IMR-90 (cell line): ENCODE results near the gene TRIO. TPM values are rescaled to one million over a fixed set of nuclear protein-coding genes. Genes with fewer than 3 reads are reported as not detected.

Source experiments
- ATAC-seq: fragments of 200-7000 bp; cut with Tn5 transposase; 2 replicates; pipeline ENCODE4 v1.9.1; 2020; ENCODE audit warnings: low read depth, mild to moderate bottlenecking, moderate library complexity
- BruUV-seq: library from RNA; stranded (reverse); fragments of 400-500 nt; replicated peaks from 2 replicates; lab custom pipeline; 2021; lab: Mats Ljungman, UMichigan
- CTCF ChIA-PET: fragments of 300-600 bp; formaldehyde crosslinking; extraction: SDS; loops from one replicate; lab custom pipeline; 2021; ENCODE audit warnings: antibody characterized with exemption; lab: Yijun Ruan, JAX
- POLR2A ChIA-PET: fragments of 300-600 bp; sonication (Branson Sonifier 250); formaldehyde crosslinking; loops from one replicate; lab custom pipeline; 2022; ENCODE audit warnings: antibody characterized with exemption; ENCODE audit not compliant: unreplicated experiment; lab: Charles Lee
- DNase-seq: peaks from one replicate; pipeline ENCODE4 v3.0.0; 2013
- H2AFZ ChIP-seq: replicated peaks from 2 replicates; pipeline ENCODE3; 2013; ENCODE audit warnings: low read length, mild to moderate bottlenecking; ENCODE audit not compliant: poor library complexity
- H2AK5ac ChIP-seq: 2 replicates; pipeline ENCODE4 v1.6.1; 2013; ENCODE audit warnings: low read depth, low read length, inconsistent platforms
- H2AK9ac ChIP-seq: replicated peaks from 2 replicates; pipeline ENCODE3; 2013; ENCODE audit warnings: mild to moderate bottlenecking, low read depth, low read length, moderate library complexity; ENCODE audit not compliant: poor library complexity
- H2BK120ac ChIP-seq: 2 replicates; pipeline ENCODE4 v1.6.1; 2013; ENCODE audit warnings: low read depth, low read length, inconsistent platforms
- H2BK15ac ChIP-seq: 3 replicates; pipeline ENCODE4 v1.6.1; 2013; ENCODE audit warnings: low read depth, low read length, inconsistent platforms
- H2BK20ac ChIP-seq: 2 replicates; pipeline ENCODE4 v1.6.1; 2013; ENCODE audit warnings: low read depth, mild to moderate bottlenecking, inconsistent platforms, low read length, moderate library complexity
- H2BK5ac ChIP-seq: 2 replicates; pipeline ENCODE4 v1.6.1; 2013; ENCODE audit warnings: mild to moderate bottlenecking, low read depth, low read length, inconsistent platforms; ENCODE audit not compliant: poor library complexity, severe bottlenecking
- H3K14ac ChIP-seq: replicated peaks from 2 replicates; pipeline ENCODE4 v1.6.1; 2013; ENCODE audit warnings: low read depth, low read length, inconsistent platforms
- H3K18ac ChIP-seq: 2 replicates; pipeline ENCODE4 v1.6.1; 2013; ENCODE audit warnings: low read depth, low read length, control low read depth
- H3K23ac ChIP-seq: 2 replicates; pipeline ENCODE4 v1.6.1; 2013; ENCODE audit warnings: low read depth, low read length, inconsistent platforms
- H3K27ac ChIP-seq: 2 replicates; pipeline ENCODE4 v1.5.1; 2013; ENCODE audit warnings: mild to moderate bottlenecking, control low read depth, low read length; ENCODE audit not compliant: insufficient read depth
- H3K27me3 ChIP-seq: 2 replicates; pipeline ENCODE4 v1.6.1; 2013; ENCODE audit warnings: low read length; ENCODE audit not compliant: control insufficient read depth, insufficient read depth
- H3K36me3 ChIP-seq: 2 replicates; pipeline ENCODE4 v1.6.1; 2013; ENCODE audit warnings: low read length, mixed read lengths; ENCODE audit not compliant: control insufficient read depth, insufficient read depth
- H3K4ac ChIP-seq: 2 replicates; pipeline ENCODE4 v1.6.1; 2013; ENCODE audit warnings: low read depth, low read length, inconsistent platforms
- H3K4me1 ChIP-seq: 2 replicates; pipeline ENCODE4 v1.6.1; 2013; ENCODE audit warnings: low read length, mixed read lengths; ENCODE audit not compliant: control insufficient read depth, insufficient read depth
- H3K4me2 ChIP-seq: 2 replicates; pipeline ENCODE4 v1.6.1; 2013; ENCODE audit warnings: low read depth, mild to moderate bottlenecking, control low read depth, low read length, moderate library complexity
- H3K4me3 ChIP-seq: 2 replicates; pipeline ENCODE4 v1.5.1; 2013; ENCODE audit warnings: low read depth, mild to moderate bottlenecking, control low read depth, low read length, moderate library complexity; ENCODE audit not compliant: insufficient read depth
- H3K56ac ChIP-seq: 2 replicates; pipeline ENCODE4 v1.6.1; 2013; ENCODE audit warnings: low read length, inconsistent platforms; ENCODE audit not compliant: insufficient read depth; ENCODE audit errors: extremely low read depth
- H3K79me1 ChIP-seq, 2 experiments: 2 replicates each; pipeline ENCODE4 v1.6.1; 2013; ENCODE audit warnings: low read length in 2 of 2, inconsistent platforms in 1 of 2, low read depth in 1 of 2
- H3K9ac ChIP-seq: 2 replicates; pipeline ENCODE4 v1.6.1; 2013; ENCODE audit warnings: low read depth, low read length, control low read depth
- H3K9me1 ChIP-seq: 2 replicates; pipeline ENCODE4 v1.6.1; 2013; ENCODE audit warnings: low read length, inconsistent platforms; ENCODE audit not compliant: insufficient read depth
- H3K9me3 ChIP-seq: 2 replicates; pipeline ENCODE4 v1.6.1; 2013; ENCODE audit warnings: low read length; ENCODE audit not compliant: control insufficient read depth, insufficient read depth
- H4K20me1 ChIP-seq: 2 replicates; pipeline ENCODE4 v1.6.1; 2013; ENCODE audit warnings: low read length, inconsistent platforms; ENCODE audit not compliant: insufficient read depth
- H4K5ac ChIP-seq: 2 replicates; pipeline ENCODE4 v1.6.1; 2013; ENCODE audit warnings: mild to moderate bottlenecking, low read depth, low read length, control low read depth
- H4K8ac ChIP-seq, 2 experiments: 2 replicates each; pipeline ENCODE4 v1.6.1; 2013; ENCODE audit warnings: low read depth in 2 of 2, low read length in 2 of 2, control low read depth in 1 of 2, inconsistent platforms in 1 of 2
- H4K91ac ChIP-seq: 2 replicates; pipeline ENCODE4 v1.6.1; 2013; ENCODE audit warnings: low read depth, low read length, inconsistent platforms; ENCODE audit not compliant: insufficient read depth
- CEBPB ChIP-seq: IDR thresholded peaks from 2 replicates; pipeline ENCODE4 v1.6.1; 2012; ENCODE audit warnings: low read depth, low read length, improper control_type of control experiment
- MAZ ChIP-seq: IDR thresholded peaks from 2 replicates; pipeline ENCODE4 v1.6.1; 2012; ENCODE audit warnings: low read depth, mild to moderate bottlenecking, low read length, improper control_type of control experiment, moderate library complexity, borderline replicate concordance
- WGBS, 2 experiments: methylation state at CpG; one replicate each; pipeline versions ENCODE4 v1.1.5 to v1.1.7; 2013; ENCODE audit warnings: missing lambda C conversion rate in 2 of 2; ENCODE audit not compliant: insufficient read length in 1 of 2; ENCODE audit errors: extremely low coverage in 2 of 2; 5-methylcytosine and 5-hydroxymethylcytosine counted together
- dilution Hi-C: fragments of 300-500 bp; cut with HindIII; formaldehyde crosslinking; loops from one replicate; pipeline ENCODE4 v1.14.3; 2018; ENCODE audit warnings: low sequenced_read_pairs; ENCODE audit not compliant: unreplicated experiment
- in situ Hi-C: fragments of 300-500 bp; cut with MboI; formaldehyde crosslinking; loops from 3 replicates; pipeline ENCODE4 v1.14.3; 2019; ENCODE audit warnings: low sequenced_read_pairs, inconsistent platforms, mixed read lengths
- intact Hi-C: fragments of 100-400 bp; cut with micrococcal nuclease; formaldehyde crosslinking; loops from 2 replicates; pipeline ENCODE4 v1.10.0; 2022
- polyA plus RNA-seq, 3 experiments: library from polyadenylated mRNA; depleted of rRNA; stranded (reverse); fragments of >200 nt; gene quantifications; 2 replicates each; pipeline ENCODE4 v1.2.3, GENCODE V29; 2012; ENCODE audit warnings: low replicate concordance in 1 of 3
- total RNA-seq: library from RNA; depleted of rRNA; stranded (reverse); fragments of >200 nt; gene quantifications from 2 replicates; pipeline ENCODE4 v1.2.3, GENCODE V29; 2012

TRIO gene
- total and polyA plus RNA-seq, 2 of the 4 experiments (the other 2 are of a cell fraction) = 206 to 522 TPM

GRCh38 chr5:14475045-14475444, 331.9 kb downstream of the TRIO start:
- no peak overlapping the region for H2BK5ac ChIP-seq
- WGBS, 2 experiments = 100% methylated on average over 3 of the region's 4 CpGs; no CpG with 5 or more reads in 1 of the 2 experiments
- peaks cover 52% of the 10 kb centered on the region; the same call in 1 of the 2 replicates for H4K20me1 ChIP-seq
- in situ Hi-C loops (no loop called here), dilution Hi-C loops (no loop called here), intact Hi-C loops (no loop called here)
- peak overlapping the region; percentile 10; the same call in 1 of the 2 replicates for H3K23ac ChIP-seq
- H2BK20ac ChIP-seq = no peak overlapping the region
- no peak overlapping the region for H3K14ac ChIP-seq
- peaks cover 5% of the 10 kb centered on the region for H3K4me1 ChIP-seq
- H3K36me3 ChIP-seq = peaks cover 68% of the 10 kb centered on the region
- H2AFZ ChIP-seq = no peak overlapping the region
- no peak overlapping the region for H3K9ac ChIP-seq
- H3K27ac ChIP-seq = no peak overlapping the region
- H3K4me3 ChIP-seq = no peak overlapping the region
- no peak overlapping the region for H3K56ac ChIP-seq
- H3K4ac ChIP-seq = no peak overlapping the region; the same call in 1 of the 2 replicates
- no TSS peak for BruUV-seq
- ChIA-PET CTCF (no interaction called here), POLR2A (no interaction called here)
- H4K91ac ChIP-seq = no peak overlapping the region
- no peak overlapping the region for H2BK120ac ChIP-seq
- ATAC-seq = peak; percentile 6; the same call in 1 of the 2 replicates
- no peak overlapping the region for H4K5ac ChIP-seq
- H3K18ac ChIP-seq = no peak overlapping the region
- no peak overlapping the region for H3K4me2 ChIP-seq
- H2AK5ac ChIP-seq = no peak overlapping the region
- no peaks in the 10 kb centered on the region for H3K27me3 ChIP-seq
- H4K8ac ChIP-seq = no peak overlapping the region
- no peak overlapping the region for H2AK9ac ChIP-seq
- peaks cover 55 to 79% of the 10 kb centered on the region in 2 experiments for H3K79me1 ChIP-seq
- peaks cover 20% of the 10 kb centered on the region for H3K9me1 ChIP-seq
- H3K9me3 ChIP-seq = no peaks in the 10 kb centered on the region
- DNase-seq = no peak
- H2BK15ac ChIP-seq = no peak overlapping the region
- TF ChIP-seq CEBPB = 0 out of 2 replicates have a peak, but pooled peaks have one; percentile 34
- no peak for TF ChIP-seq MAZ
